IPS-18c (cell line): Measurements from ENCODE around the gene SAA2.
"Not testable (repeated sequence)": the region's sequence is repeated elsewhere in the genome, so short reads cannot be mapped to it uniquely, and the experiment has no call there.

Experiments
- H3K4me3 ChIP-seq: 2 replicates; pipeline ENCODE4 v1.7.0; 2013; ENCODE audit warnings: low read depth, mild to moderate bottlenecking, low read length, moderate library complexity; ENCODE audit not compliant: insufficient read depth
- H3K9me3 ChIP-seq: one replicate; pipeline ENCODE4 v1.6.1; 2013; ENCODE audit warnings: mild to moderate bottlenecking, low read length, moderate library complexity; ENCODE audit not compliant: control insufficient read depth, insufficient read depth

Gene SAA2

DNA sequence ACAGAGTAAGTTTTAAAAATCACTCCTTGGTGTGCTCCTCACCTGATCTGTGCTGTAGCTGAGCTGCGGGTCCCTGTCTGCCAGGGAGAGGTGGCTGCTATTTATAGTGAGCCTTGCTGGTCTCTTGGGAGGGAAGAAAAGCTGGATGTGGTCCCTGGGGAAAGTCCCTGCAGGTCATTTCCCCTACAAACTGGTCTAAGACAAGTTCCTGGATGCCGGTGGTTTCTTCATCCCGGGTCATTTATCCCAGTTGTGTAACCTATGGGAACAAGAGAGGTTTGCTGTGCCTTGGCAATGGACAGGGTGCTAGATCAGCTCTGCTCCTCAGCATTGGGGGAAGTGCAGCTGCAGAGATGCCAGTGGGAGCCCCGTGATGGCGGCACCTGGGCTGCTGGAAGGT is at the start of gene SAA2:
Gene SAA2, minus strand, starts transcription at position 108 of the 400 bp plus-strand sequence. CDS start 657 bp downstream, outside the sequence.
- no peak within 1 kb of the TSS for H3K4me3 ChIP-seq
- peaks cover 2% of the 10 kb centered on the region for H3K9me3 ChIP-seq

DNA sequence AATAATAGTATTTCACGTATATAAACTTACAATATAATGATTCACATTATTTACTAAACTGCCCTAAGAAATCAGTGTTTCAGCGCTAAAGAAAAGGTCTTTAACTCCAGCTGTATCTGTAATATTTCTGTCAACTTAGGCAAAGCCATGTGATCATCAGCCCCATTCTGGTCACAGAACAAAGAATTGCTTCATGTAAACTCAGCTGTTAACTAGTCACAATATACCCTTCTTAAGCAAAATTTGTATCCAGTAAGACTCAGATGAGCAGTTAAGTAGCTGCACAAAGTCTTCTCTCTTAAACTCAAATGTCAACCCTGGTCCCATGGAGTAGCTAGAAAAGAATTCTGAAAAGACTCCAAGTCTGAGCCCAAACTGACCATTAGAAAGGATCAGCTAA is 46.8 kb upstream of the SAA2 start:
- Histone ChIP-seq H3K4me3 (no peak overlapping the region), H3K9me3 (no peaks in the 10 kb centered on the region)

DNA sequence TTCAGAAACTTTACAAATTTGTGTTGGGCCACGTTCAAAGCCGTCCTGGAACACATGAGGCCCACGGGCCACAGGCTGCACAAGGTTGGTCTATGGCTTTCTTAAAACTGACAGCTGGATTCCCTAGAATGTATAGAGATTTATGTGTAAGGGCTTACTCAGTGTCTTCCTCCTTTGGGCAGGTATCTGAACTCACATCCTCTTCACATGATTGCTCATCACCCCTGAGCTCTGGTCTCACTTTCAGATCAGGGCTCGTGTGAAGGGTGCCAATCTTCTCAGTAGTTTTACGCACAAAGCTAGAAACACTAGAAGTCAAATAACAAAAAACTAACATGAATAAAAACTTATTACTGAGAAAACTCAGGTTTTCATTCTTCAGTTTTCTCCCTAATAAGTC is 46.4 kb upstream of the SAA2 start:
- H3K9me3 ChIP-seq = no peaks in the 10 kb centered on the region

DNA sequence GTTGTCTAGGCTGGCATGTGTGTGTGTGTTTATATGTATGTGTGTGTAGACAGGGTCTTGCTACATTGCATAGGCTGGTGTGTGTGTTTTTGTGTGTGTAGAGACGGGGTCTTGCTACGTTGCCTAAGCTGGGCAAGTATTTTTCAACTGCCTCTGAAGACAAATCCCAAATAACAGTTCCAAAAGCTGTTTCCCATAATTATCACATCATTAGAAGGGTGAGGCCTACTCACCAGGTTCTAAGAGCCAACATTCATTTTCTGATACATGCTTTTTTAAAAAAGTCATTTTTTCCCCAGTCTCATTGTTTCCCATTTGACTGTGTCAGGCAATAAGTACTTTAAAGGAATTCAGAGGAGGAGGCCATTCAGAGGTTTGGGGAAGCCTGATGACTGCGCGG is 40.4 kb upstream of the SAA2 start:
- Histone ChIP-seq H3K9me3 (no peaks in the 10 kb centered on the region), H3K4me3 (no peak overlapping the region)

More for the DNA sequence above, 46.4 kb upstream of the SAA2 start:
- H3K4me3 ChIP-seq = no peak overlapping the region

DNA sequence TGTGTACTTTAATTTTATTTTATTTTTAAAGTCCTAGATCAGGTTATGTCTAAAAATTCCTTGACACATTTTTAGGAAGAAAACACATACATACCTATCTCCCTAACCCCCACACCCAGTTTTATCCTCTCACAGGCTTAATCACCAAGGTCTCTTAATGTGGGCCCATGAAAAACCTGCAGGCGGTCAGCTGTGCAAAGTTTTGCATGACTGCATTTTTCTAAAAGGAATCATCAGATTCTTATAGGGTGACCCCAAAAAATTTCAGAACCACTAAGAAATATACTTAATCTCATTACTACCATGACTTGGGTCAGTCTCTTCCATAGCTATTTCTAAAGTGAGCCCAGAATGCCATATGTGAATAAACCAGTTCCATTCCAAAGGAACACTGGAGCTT is 37.4 kb upstream of the SAA2 start:
- Histone ChIP-seq H3K4me3 (no peak overlapping the region), H3K9me3 (no peaks in the 10 kb centered on the region)

DNA sequence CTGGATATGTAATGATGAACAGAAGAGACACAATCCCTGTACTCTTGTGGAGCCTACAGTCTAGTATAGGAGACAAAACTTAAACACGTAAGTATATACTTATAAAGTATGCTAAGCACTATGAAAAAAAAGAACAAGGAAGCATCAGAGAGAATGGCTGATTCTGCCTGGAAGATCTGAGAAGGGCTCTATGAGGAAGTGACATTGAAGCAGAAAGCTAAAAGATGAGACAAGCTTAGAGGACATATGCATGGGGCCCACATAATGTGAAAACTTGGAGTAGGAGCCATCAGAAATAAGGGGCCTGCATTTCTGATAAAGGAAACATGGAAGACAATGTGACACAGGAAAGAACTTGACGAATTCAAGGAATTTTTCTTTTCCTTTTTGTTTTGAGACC is 34.2 kb upstream of the SAA2 start:
- H3K4me3 ChIP-seq = no peak overlapping the region
- H3K9me3 ChIP-seq = no peaks in the 10 kb centered on the region

DNA sequence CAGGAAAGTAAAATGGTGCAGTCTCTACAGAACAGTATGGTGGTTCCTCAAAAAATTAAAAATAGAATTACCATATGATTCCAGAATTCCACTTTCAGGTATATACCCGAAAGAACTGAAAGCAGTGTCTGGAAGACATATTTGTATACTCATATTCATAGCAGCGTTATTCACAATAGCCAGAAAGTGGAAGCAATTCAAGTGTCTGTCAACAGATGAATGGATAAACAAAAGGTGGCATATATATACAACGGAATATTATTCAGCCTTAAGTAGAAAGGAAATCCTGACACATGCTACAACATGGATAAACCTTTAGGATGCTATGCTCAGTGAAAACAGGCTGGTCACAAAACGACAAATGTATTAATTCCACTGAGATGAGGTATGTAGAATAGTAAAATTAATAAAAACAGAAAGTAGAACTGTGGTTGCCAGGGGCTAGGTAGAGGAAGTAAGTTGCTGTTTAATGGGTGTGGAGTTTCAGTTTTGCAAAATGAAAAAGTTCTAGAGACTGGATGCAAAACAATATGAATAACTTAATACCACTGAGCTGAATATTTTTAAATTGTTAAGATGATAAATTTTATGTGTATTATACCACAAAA is 32.1 kb upstream of the SAA2 start:
- no peaks in the 10 kb centered on the region for H3K9me3 ChIP-seq

DNA sequence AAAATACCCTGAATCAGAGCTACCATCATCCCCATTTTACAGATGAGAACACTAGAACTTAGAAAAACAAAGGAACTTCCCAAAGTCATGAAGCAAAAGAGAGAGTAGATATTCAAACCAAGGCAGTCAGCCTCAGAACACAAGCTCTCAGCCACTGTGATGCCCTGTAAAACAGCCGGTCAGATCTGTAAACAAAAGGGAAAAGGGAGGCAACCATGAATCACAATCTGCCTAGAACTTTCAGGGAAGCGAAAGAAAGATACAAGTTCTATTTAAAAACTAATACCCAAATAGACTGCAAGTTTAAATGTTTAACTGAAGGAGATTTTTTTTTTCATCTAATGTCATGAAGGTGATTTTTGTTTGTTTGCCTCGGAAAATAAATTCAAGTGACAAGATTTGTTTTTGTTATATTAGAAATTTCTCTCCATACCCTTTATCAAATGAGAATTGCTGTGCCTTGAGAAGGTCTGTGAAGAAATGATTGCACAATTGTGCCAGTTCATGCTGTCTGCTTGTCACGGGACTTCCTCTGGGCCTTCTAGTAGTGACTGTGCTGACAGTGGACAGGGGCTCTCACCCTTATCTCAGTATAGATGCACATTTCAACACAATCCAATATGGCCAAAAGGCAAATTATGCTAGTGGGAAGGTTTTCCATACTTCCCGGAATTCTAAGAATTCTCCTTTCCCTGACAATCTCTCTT is 29.2 kb upstream of the SAA2 start:
- Histone ChIP-seq H3K4me3 (no peak overlapping the region), H3K9me3 (no peaks in the 10 kb centered on the region)

More for the DNA sequence above, 32.1 kb upstream of the SAA2 start:
- H3K4me3 ChIP-seq = no peak overlapping the region

DNA sequence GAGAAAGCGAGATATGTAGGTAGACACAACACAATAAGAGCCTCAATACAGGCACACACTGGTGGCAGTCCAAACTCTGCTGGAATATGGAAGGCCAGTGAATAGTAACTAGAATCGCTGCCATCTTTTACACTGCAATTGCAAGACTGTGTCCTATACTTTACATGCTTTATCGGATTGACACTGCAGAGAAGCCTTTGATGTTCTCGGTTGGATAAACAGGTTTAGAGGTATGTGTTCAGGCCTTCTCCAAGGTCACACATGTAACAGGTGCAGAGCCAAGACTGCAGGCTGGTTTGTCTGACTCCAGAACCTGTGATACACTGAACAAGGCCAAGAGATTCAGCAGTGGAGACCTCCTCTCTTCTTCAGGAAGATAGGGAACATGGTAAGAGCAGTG is 22.7 kb upstream of the SAA2 start:
- H3K9me3 ChIP-seq = no peaks in the 10 kb centered on the region
- H3K4me3 ChIP-seq = no peak overlapping the region

DNA sequence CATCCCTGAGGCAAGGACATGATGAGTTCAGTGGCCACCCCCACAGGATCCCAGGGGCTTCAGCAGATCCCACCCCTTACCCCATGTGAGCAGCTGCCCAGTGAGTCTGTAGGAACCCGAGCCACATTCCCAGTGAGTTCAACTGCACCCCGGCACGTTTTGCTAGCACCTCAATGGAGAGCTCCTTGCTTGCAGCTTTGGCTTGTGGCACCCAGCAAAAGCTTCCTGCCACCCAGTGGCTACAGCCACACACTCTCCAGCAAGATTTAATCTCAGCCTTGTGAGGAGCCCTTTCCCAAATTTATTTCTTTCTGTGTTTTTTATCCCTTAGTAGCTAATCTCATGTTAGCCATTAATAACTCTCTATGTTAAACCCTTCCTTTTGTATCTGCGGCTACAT is 21.6 kb upstream of the SAA2 start:
- no peaks in the 10 kb centered on the region for H3K9me3 ChIP-seq

DNA sequence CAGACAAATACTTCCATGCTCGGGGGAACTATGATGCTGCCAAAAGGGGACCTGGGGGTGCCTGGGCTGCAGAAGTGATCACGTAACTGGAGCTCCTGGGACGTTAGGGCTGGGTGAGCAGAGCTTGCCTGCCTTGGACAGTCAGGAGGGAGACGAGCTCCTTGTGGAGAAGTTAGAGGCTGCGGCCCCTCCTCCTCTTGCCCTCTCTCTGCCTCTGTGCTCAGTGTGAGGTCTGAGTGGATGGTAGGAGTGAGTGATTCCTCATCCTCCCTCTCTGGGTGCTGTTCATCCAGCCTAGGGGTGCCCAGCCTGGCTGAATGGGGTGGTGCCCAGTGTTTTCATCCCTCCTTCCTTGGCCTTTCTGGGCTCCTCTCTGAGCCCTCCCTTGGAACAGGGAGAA is 20.8 kb upstream of the SAA2 start:
- not testable (repeated sequence) for H3K9me3 ChIP-seq, H3K4me3 ChIP-seq

More for the DNA sequence above, 21.6 kb upstream of the SAA2 start:
- no peak overlapping the region for H3K4me3 ChIP-seq

DNA sequence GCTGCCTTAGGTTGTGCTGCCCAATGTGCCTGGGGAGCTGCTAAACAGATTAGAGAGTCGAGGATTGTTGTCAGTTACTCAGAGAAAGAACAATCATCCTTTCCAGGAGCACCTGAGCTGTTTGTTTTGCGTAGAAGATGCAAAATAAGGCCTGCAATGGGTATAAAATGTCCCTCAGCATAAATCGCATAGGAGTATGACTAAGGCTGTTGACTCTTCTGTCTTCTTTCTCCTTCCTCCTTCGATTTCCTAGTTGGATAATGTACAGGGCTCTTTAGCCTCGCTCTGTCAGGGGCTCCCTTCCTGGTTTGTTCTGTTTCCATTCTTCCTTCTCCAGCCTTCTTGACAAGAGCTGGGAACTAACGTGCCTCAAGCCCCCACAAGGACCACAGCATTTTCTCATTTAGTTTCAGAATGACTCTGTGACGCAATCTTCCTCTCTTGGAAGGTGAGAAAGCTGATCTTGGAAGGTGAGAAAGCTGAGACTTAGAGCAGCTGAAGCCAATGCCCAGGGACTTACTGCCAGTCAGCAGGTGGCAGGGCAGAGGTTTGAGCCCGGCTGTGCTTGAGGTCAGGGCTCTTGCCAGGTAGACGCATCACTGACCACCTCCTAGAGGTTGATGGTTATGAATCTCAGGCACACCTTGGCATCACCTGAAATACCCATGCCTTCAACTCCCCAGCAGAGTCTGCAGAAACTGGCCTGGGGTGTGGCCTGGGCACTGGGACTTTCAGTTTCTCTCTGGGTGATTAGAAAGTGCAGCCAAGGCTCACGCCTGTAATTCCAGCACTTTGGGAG is 19.1 kb upstream of the SAA2 start:
- not testable (repeated sequence) for H3K4me3 ChIP-seq, H3K9me3 ChIP-seq

DNA sequence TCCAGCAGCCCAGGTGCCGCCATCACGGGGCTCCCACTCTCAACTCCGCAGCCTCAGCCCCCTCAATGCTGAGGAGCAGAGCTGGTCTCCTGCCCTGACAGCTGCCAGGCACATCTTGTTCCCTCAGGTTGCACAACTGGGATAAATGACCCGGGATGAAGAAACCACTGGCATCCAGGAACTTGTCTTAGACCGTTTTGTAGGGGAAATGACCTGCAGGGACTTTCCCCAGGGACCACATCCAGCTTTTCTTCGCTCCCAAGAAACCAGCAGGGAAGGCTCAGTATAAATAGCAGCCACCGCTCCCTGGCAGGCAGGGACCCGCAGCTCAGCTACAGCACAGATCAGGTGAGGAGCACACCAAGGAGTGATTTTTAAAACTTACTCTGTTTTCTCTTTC is 17.5 kb upstream of the SAA2 start, which contains the start of gene SAA1:
Gene SAA1, plus strand, starts transcription at position 316 of the 400 bp plus-strand sequence. CDS start 624 bp downstream, outside the sequence.
- H3K9me3 ChIP-seq = no peaks in the 10 kb centered on the region
- H3K4me3 ChIP-seq = no peak within 1 kb of the TSS

DNA sequence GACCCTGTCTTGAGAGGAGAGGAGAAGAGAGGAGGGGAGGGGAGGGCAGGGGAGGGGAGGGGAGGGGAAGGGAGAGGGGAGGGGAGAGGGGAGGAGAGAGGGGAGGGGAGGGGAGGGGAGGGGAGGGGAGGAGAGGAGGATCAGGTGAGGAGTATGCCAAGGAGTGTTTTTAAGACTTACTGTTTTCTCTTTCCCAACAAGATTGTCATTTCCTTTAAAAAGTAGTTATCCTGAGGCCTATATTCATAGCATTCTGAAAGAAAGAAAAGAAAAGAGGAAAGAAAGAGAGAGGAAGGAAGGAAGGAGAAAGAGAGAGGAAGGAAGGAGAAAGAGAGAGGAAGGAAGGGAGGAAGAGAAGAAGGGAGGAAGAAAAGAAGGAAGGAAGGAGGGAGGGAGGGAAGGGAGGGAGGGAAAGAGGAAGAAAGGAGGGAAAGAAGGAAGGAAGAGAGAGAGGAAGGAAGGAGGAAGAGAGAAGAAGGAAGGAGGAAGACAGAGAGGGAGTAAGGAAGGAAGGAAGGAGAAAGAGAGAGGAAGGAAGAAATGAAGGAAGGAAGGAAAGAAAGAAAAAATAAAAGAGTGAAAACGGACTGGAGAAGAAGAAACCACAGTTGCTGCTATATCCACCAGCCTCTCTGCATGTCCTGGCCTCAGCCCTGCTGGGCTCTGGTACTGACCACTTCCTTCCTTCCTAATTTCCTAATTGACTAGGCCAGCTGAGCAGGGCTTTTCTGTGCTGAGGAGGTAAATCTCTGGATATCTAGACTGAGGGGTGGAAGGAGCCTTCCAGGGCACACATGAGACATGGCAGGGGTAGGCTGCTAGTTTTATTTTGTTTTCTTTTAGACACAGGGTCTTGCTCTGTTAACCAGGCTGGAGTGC is 16.4 kb upstream of the SAA2 start:
- no peak overlapping the region for H3K4me3 ChIP-seq
- no peaks in the 10 kb centered on the region for H3K9me3 ChIP-seq

DNA sequence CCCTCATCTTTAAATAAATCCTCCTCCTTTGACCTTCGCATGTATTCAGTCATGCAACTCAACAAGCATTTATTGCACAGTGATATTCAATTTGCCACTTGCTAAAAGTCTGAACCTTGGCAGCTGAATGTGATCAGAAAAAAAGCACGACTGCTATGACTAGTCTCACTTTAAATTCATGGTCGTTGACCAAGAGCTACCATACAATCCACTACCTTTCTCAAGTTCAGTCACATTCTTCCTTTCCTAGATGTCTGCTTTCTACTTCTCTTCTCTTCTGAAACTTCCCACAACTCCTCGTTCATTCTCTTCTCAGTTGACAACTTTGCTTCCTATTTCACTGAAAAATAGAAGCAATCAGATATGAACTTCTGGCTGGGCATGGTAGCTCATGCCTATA is 15.6 kb upstream of the SAA2 start:
- H3K4me3 ChIP-seq = no peak overlapping the region
- H3K9me3 ChIP-seq = no peaks in the 10 kb centered on the region

DNA sequence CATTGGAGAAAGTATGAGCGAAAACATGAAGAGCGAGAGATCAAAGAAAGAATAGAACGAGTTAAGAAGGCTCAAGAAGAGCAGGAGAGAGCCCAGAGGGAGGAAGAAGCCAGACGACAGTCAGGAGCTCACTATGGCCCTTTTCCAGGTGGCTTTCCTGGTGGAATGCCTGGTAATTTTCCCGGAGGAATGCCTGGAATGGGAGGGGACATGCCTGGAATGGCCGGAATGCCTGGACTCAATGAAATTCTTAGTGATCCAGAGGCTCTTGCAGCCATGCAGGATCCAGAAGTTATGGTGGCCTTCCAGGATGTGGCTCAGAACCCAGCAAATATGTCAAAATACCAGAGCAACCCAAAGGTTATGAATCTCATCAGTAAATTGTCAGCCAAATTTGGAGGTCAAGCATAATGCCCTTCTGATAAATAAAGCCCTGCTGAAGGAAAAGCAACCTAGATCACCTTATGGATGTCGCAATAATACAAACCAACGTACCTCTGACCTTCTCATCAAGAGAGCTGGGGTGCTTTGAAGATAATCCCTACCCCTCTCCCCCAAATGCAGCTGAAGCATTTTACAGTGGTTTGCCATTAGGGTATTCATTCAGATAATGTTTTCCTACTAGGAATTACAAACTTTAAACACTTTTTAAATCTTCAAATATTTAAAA is 14.3 kb upstream of the SAA2 start:
- H3K4me3 ChIP-seq, H3K9me3 ChIP-seq: not testable (repeated sequence)

DNA sequence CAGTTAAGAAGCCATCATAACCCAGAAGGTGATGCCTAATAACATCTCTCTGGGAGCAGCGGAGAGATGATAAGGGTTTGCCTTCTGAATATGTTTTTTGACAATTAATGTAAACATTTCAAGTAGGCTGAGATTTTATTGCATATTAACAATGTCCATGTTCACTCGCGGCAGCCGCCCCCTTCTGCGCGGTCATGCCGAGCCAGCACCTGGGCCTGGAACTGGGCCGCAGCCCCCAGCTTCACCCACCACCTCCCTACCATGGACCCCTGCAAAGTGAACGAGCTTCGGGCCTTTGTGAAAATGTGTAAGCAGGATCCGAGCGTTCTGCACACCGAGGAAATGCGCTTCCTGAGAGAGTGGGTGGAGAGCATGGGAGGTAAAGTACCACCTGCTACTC is 13.3 kb upstream of the SAA2 start:
- Histone ChIP-seq H3K4me3 (no peak overlapping the region), H3K9me3 (no peaks in the 10 kb centered on the region)
